Nephron (organoid): Measurements from ENCODE around the gene RAMP2.
A peak's percentile ranks its signal among the peaks of the same experiment; 100 is the strongest.

Experiments used
- H3K27ac Mint-ChIP-seq, 3 experiments: 2 replicates each; pipeline ENCODE4 v1.8.0; 2020; ENCODE audit warnings: mixed read lengths in 3 of 3, mild to moderate bottlenecking in 2 of 3, moderate library complexity in 1 of 3
- H3K27me3 Mint-ChIP-seq: 2 replicates; pipeline ENCODE4 v1.8.0; 2021; ENCODE audit warnings: low read depth, mild to moderate bottlenecking, moderate library complexity, mixed read lengths
- H3K36me3 Mint-ChIP-seq: 2 replicates; pipeline ENCODE4 v1.8.0; 2020; ENCODE audit warnings: low read depth, mixed read lengths
- H3K4me1 Mint-ChIP-seq: 2 replicates; pipeline ENCODE4 v1.8.0; 2020; ENCODE audit warnings: mixed read lengths
- H3K4me3 Mint-ChIP-seq, 3 experiments: 2 replicates each; pipeline ENCODE4 v1.8.0; 2020; ENCODE audit warnings: mild to moderate bottlenecking in 3 of 3, mixed read lengths in 3 of 3, moderate library complexity in 2 of 3
- H3K9me3 Mint-ChIP-seq: 2 replicates; pipeline ENCODE4 v1.8.0; 2020; ENCODE audit warnings: mixed read lengths
- TF ChIP-seq, protein P1 (sequence below), 3 experiments: fragments of 200-600 bp; sonication (generic); IDR thresholded peaks; one replicate each; pipeline ENCODE4 v1.5.0; 2021; ENCODE audit warnings: antibody characterized with exemption in 3 of 3; ENCODE audit not compliant: unreplicated experiment in 3 of 3

Gene RAMP2

GRCh38 chr17:42784811-42785592, 24.0 kb downstream of the RAMP2 start:
- peaks cover 38% of the 10 kb centered on the region for H3K27me3 Mint-ChIP-seq
- no peaks in the 10 kb centered on the region for H3K9me3 Mint-ChIP-seq
- H3K27ac Mint-ChIP-seq: no peak overlapping the region
- H3K4me3 Mint-ChIP-seq: no peak overlapping the region
- H3K4me1 Mint-ChIP-seq: peaks cover 6% of the 10 kb centered on the region
- TF ChIP-seq, protein P1, sequence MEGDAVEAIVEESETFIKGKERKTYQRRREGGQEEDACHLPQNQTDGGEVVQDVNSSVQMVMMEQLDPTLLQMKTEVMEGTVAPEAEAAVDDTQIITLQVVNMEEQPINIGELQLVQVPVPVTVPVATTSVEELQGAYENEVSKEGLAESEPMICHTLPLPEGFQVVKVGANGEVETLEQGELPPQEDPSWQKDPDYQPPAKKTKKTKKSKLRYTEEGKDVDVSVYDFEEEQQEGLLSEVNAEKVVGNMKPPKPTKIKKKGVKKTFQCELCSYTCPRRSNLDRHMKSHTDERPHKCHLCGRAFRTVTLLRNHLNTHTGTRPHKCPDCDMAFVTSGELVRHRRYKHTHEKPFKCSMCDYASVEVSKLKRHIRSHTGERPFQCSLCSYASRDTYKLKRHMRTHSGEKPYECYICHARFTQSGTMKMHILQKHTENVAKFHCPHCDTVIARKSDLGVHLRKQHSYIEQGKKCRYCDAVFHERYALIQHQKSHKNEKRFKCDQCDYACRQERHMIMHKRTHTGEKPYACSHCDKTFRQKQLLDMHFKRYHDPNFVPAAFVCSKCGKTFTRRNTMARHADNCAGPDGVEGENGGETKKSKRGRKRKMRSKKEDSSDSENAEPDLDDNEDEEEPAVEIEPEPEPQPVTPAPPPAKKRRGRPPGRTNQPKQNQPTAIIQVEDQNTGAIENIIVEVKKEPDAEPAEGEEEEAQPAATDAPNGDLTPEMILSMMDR (IDR thresholded peaks at IDR 0.05; ENCODE audit: unreplicated experiment in 3 of 3): no peak
- peaks cover 3% of the 10 kb centered on the region for H3K36me3 Mint-ChIP-seq

DNA sequence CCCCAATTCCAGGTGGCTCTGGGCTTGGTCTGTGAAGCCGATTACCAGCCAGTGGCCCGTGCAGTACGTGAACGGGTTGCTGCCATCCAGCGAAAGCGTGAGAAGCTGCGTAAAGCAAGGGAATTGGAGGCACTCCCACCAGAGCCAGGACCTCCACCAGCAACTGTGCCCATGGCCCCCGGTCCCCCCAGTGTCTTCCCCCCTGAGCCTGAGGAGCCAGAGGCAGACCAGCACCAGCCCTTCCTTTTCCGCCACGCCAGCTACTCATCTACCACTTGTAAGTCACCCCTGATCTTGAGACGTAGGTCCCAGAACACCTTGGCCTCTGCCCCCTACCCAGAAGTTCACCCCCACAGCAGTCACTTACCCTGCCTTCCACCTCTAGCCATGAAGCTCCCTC, 26.2 kb downstream of the RAMP2 start:
- TF ChIP-seq, protein P1 (IDR thresholded peaks at IDR 0.05; ENCODE audit: unreplicated experiment in 3 of 3): no peak
- peaks cover 23% of the 10 kb centered on the region for H3K27me3 Mint-ChIP-seq
- H3K4me1 Mint-ChIP-seq: peaks cover 6% of the 10 kb centered on the region
- H3K9me3 Mint-ChIP-seq: no peaks in the 10 kb centered on the region
- peaks cover 3% of the 10 kb centered on the region for H3K36me3 Mint-ChIP-seq
- H3K27ac Mint-ChIP-seq: no peak overlapping the region
- H3K4me3 Mint-ChIP-seq: no peak overlapping the region

- Mint-ChIP-seq H3K4me3 (no peak overlapping the region), H3K36me3 (peaks cover 10% of the 10 kb centered on the region), H3K27ac (no peak overlapping the region), H3K4me1 (peaks cover 10% of the 10 kb centered on the region), H3K9me3 (no peaks in the 10 kb centered on the region), H3K27me3 (peaks cover 3% of the 10 kb centered on the region)
- TF ChIP-seq, protein P1 (IDR thresholded peaks at IDR 0.05; ENCODE audit: unreplicated experiment in 3 of 3): no peak
Observed at GRCh38 chr17:42791948-42792347, 30.9 kb downstream of the RAMP2 start.

GRCh38 chr17:42792545-42792944, 31.5 kb downstream of the RAMP2 start:
- Mint-ChIP-seq H3K9me3 (no peaks in the 10 kb centered on the region), H3K27ac (no peak overlapping the region), H3K4me1 (peaks cover 16% of the 10 kb centered on the region), H3K27me3 (peaks cover under 1% of the 10 kb centered on the region), H3K4me3 (no peak overlapping the region), H3K36me3 (peaks cover 10% of the 10 kb centered on the region)
- TF ChIP-seq, protein P1 (IDR thresholded peaks at IDR 0.05; ENCODE audit: unreplicated experiment in 3 of 3): no peak

GRCh38 chr17:42795061-42795460, 34.0 kb downstream of the RAMP2 start:
- TF ChIP-seq, protein P1 (IDR thresholded peaks at IDR 0.05; ENCODE audit: unreplicated experiment in 3 of 3): no peak
- H3K27me3 Mint-ChIP-seq: no peaks in the 10 kb centered on the region
- peak overlapping the region in 1 of 3 experiments; percentile 79 for H3K4me3 Mint-ChIP-seq
- peak overlapping the region in 1 of 3 experiments; percentile 81 for H3K27ac Mint-ChIP-seq
- H3K9me3 Mint-ChIP-seq: no peaks in the 10 kb centered on the region
- peaks cover 28% of the 10 kb centered on the region for H3K4me1 Mint-ChIP-seq
- peaks cover 6% of the 10 kb centered on the region for H3K36me3 Mint-ChIP-seq

DNA sequence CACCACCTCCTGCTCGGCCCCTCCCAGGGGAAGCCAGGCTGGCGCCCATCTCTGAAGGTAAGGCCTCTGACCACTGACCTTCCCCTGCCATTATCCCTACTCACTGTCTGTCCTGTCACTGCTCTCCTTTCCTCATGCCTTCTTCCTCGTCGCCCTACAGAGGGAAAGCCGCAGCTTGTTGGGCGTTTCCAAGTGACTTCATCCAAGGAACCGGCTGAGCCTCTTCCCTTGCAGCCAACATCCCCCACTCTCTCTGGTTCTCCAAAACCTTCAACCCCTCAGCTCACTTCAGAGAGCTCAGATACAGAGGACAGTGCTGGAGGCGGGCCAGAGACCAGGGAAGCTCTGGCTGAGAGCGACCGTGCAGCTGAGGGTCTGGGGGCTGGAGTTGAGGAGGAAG, 34.4 kb downstream of the RAMP2 start:
- Mint-ChIP-seq H3K9me3 (no peaks in the 10 kb centered on the region), H3K4me3 (peak overlapping the region; percentile 67 to 79 (median 74)), H3K36me3 (peaks cover 6% of the 10 kb centered on the region), H3K4me1 (peaks cover 28% of the 10 kb centered on the region), H3K27me3 (no peaks in the 10 kb centered on the region), H3K27ac (peak overlapping the region in 2 of 3 experiments; percentile 29 to 81)
- TF ChIP-seq, protein P1 (IDR thresholded peaks at IDR 0.05; ENCODE audit: unreplicated experiment in 3 of 3): no peak
